ENCODE results near the gene RPS6KA5.
"Not testable (repeated sequence)": the region's sequence is repeated elsewhere in the genome, so short reads cannot be mapped to it uniquely, and the experiment has no call there.

Gene RPS6KA5

DNA sequence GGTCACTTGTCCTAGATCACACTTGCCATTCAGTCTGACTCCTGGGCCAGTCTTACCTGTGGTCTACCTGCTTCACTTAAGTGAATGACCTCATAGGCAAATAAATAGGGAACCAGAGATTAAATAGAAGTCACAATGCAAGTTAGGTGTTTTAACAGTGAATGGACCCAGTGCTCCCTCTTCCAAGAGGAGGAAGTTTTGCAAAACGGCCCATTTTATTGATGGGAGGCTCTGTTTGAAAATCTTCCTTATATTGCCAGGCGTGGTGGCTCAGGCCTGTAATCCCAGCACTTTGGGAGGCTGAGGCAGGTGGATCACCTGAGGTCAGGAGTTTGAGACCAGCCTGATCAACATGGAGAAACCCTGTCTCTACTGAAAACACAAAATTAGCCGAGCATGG, 79.8 kb downstream of the RPS6KA5 start:
- DNase-seq: not testable (repeated sequence)

DNA sequence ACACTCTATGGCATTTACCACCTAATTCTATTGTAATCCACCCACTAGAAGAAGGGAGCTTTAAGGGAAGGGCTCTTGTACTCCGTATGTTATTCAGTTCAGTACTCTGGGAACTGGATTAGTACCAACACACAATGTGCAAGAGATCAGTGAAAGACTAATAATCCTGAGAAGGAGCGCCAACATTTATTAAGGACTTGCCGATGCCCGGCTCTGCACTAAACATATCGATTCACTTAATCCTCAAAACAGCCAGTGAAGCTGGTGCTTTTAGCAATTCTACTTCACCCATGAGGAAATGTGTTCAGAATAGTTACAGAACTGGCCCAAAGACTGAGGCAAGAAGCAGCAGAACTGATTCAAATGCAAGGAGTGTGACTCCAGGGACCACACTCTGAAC, 80.9 kb downstream of the RPS6KA5 start:
- DNase-seq: no peak

DNA sequence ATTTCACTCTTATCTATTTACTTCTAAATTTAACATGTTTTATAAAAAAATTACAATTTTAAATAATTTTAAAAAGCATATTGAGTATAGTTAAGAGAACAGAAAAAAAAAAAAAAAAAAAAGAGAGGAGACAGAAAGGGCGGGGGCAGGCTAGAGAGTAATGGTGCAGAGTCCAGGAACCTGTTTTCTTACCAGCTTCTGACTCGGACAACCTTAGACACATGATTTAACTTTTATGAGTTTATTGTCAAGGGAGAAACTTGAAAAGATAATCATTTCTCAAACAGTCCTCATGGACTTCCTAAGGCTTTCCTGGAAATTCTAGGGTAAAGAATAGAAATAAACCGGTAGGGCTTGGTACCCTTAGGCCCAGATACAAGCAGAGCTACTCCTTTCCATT, 84.3 kb downstream of the RPS6KA5 start:
- DNase-seq: no peak

DNA sequence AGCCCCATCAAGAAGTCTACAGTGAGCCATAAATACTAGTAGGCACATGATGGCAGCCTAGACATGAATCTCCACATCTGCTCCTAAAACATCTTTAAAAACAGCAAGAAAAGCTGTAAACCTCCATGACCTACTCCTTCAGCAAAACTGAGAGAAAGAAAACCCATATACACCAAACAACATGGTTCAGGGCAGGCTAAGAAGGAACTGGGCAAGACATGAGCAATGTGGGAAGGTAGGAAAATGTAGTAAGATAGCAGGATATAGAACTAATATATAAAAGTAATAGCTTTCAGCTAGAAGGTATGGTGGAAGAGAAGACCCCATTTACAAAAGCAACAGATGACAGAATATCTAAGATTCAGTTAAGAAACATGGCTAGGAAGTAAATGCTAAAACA, 88.8 kb downstream of the RPS6KA5 start:
- no peak for DNase-seq

DNA sequence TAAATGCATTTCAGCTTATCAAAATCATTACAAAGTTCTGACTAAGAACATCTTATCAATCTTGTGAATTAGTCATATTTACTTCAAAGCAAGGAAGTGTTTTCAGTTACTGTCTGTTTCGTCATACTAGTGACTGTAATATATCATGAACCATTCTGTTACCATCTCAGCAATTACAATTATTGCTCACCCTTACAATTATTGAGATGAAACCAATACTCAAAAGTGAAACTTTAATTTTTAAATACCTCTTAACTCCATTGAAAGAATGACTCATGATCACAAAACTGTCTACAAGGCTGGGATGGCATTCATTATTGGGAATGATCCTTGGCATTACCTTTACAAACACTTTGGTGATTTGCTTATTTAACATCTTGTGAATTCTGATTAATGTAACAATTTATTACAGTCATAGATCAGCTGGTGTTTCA, 90.3 kb downstream of the RPS6KA5 start:
- no peak for DNase-seq

DNA sequence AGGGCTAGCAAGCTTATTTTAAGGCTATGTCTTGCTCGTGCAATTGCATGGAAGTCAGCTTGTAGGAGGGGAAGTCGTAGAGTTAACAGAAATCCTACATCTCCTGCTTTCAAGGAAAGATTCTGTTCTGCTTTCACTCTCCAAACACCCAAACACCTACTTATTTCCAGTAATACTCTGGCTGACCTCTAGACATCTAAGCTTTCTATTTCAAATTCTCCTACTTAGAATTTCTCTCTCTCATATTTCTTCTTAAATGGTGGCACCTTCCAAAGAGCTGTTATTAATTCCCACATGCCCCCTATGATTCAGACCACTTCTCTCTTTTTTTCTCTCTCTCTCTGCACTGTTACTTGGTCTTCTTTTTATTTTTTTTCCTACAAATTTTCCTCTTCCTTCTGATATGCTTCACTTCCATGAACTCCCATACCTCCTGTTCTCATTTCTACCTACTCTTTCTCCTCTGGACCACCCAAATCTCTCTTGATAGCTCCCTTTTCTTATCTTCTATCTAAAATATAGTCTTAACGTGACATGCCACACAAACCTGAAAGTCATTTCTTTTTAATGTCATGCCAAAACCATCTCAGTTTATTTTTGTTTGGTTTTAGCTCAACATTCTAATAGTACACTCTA, 90.8 kb downstream of the RPS6KA5 start:
- no peak for DNase-seq

DNA sequence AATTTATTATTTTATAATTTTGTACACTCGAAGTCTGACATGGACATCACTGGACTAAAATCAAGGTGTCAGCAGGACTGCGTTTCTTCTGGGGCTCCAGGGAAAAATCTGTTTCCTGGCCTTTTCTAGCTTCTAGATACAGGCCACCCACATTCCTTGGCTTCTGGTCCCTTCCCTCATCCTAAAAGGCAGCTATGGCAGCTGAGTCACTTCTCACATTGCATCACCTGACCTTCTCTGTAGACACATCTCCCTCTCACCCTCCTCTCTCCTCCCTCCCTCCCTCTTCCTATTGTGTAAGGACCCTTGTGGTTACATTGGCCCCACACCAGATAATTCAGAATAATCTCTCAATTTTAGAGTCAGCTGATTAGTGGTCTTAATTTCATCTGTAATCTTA, 92.4 kb downstream of the RPS6KA5 start:
- no peak for DNase-seq

DNA sequence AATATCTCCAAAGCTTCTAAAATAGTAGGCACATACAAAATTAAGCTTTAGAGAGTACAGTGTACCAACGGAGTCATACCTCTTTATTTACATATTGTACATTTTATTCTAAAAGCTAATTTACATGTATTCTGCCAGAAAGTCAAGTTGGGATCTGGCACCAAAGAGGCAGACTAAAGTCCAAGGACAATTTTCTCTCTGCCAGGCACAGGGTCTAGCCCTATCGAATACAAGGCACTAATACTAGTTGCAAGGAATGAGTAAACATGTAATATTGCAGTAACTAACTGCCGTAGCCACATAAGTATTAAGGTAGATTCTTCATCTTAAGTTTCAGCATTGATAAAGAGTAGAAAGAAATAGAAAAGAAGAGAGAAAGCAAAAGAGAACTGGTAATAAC, 93.9 kb downstream of the RPS6KA5 start:
- DNase-seq: no peak

DNA sequence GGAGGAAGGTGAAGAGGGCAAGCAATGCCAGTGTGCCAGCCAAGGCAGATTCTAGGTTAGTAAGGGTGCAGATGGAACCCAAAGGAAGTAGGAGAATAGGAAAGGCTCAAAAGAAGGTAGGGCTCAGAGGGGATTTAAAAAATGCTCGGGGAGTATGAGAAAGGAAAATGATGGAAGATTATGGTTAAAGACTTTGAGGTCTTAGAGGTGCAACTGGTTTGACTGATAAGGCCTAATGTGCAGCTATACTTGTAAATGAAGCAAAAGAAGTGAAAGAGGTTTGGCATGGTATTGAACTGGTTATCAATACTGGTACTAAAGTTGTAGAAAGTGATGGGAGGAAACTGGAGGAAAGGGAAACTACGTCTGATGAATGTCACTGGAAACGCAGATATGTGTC, 94.7 kb downstream of the RPS6KA5 start:
- DNase-seq: no peak

DNA sequence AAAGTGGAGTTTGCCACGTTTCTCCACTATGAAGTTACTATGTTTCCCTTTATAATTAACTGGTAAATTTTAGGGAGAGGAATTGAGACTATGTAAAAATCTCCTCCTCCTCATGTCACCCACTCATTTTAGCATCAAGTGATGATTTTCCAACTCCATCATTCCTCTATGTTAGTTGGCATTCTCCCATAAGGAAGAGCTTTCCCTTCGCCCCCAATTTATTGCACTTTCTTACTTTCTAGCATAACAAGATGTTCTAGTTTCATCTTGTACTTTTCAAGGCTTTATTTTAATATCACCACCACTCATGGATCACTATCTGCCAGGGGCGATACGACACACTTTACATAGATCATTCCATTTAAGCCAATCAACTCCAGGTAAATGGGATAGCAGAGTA, 97.1 kb downstream of the RPS6KA5 start:
- no peak for DNase-seq

DNA sequence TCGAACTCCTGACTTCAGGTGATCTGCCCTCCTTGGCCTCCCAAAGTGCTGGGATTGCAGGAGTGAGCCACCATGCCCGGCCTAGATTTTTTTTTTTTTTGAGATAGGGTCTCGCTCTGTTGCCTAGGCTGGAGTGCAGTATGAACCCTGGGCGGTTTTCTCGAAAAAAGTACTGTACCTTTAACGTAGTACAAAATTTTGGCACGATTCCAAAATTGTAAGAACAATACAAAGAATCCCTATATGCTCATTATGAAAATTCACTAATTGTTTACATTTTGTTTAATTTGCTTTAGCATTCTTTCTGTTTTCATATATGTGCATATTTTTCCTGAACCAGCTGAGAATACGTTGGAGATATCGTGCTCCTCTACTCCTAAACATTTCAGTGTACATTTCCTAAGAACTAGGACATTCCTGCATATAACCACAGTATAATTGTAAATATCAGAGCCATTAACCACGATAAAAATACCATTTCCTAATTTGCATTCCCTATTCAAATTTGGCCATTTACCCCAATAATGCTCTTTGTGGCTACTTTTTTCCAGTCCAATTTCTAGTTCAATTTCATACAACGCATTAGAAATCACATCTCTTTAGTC, 97.8 kb downstream of the RPS6KA5 start:
- DNase-seq: no peak

DNA sequence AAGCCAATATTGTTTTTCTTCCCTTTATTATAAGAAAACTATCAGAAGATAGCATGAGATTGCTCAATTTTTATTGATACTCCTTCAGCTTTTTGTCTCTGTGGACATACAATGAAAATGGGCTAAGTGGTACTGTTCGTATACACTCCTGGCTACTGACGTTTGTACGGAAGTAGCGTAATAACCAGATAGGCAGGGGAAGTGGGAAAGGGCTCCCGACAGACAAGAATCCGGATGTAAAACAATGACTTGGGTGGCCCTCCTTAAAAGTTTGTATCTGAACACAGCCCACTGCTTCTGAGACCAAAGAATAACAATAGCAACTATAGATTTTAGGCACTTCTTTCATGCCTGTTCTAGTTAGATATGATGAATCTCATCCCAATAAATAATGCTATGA, 99.6 kb downstream of the RPS6KA5 start:
- DNase-seq: no peak

DNA sequence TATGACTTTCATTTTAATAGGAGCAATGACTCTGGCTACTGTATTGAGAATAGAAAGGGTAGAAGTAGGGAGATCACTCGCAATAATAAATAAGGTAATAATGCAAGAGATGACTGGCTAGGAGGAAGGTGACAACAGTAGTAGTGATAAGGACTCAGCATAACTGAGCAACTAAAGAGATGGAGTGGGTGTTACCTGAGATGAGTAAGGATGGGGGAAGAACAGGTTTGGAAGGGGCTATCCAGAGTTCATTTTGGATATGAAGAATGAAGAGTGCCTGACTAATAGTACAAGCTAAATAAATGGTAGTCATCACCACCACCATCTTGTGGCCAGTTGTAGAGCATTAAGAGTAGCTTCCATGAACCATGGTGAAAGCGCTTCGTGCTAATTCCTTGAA, 101.1 kb downstream of the RPS6KA5 start:
- no peak for DNase-seq

DNA sequence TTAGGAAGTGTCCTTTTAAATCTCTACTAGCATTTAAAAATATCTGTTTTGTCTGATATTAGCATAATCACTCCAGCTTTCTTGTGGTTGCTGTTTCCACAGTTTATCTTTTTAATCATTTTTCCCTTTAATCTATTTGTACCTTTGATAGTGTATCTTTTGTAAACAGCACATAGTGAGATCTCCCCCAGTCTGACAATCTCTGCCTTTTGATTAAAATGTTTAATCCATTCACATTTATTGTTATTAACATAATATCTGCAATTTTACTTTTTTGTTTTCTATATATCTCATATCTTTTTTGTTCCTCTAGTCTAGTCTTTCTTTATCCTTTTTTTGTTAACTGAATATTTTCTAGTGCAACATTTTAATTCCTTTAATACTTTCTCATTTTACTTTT, 104.2 kb downstream of the RPS6KA5 start:
- no peak for DNase-seq

DNA sequence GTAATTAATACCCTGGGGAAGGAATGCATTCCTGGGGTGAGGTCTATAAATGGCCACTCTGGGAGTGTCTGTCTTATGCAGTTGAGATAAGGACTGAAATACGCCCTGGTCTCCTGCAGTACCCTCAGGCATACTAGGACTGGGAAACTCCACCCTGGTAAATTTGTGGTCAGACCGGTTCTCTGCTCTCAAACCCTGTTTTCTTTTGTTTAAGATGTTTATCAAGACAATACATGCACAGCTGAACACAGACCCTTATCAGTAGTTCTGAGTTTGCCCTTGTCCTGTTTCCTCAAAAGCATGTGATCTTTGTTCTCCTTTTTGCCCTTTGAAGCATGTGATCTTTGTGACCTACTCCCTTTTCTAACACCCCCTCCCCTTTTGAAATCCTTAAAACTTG, 106.8 kb downstream of the RPS6KA5 start:
- DNase-seq: not testable (repeated sequence)

DNA sequence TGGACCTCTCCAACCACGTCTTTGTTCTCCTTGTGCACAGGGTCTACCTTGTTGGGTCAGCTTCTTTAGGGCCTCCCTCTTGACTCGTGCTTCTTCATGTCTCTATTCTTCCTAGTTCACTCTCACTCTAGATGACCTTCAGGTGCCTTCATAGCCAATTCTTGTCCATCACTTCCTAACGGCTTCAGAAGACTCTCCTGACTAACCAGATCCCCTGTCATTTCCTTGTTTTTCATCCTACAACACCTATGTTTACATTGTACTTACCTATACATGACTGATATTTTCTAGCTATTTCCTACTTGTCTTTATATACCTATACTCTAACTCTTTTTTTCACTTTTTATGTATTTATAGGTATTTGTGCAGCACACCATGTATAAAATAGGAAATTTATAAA, 117.1 kb downstream of the RPS6KA5 start:
- DNase-seq: no peak

DNA sequence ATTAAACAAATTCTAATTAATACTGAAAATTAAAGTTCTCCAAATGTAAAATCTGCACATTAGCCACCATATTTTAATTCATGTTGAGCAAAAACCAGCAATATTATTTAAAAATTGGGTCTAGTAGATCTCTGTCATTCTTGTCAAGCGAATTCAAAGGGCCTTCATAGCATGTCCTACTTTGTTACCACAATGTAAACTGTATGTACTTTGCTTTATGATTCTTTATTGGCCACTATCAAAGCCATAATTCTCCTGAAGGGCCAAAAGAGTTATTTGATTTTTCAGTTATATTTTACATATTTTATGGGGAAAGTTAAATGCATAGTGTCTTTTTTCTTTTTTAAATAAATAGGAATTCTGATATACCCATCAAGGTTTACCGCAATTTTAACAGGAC, 117.9 kb downstream of the RPS6KA5 start:
- DNase-seq: no peak

DNA sequence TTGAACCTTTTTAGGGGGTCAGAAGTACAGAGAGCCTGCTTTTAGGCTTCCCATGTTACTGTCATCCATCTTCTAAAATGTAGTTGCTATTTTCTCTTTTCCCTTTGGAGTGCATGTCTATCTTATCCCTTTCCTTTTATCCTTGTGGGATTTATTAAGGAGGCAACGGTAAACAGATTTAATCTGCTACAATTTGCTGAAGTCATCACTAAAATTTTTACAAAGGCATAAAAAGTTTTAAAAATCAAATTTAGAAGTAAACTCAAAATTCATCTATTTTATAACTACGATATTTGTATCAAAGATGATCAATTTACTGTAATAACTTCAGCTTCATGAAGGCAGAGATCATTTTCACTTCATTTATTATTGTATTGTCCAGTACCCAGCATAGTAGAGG, 118.7 kb downstream of the RPS6KA5 start:
- DNase-seq: no peak

DNA sequence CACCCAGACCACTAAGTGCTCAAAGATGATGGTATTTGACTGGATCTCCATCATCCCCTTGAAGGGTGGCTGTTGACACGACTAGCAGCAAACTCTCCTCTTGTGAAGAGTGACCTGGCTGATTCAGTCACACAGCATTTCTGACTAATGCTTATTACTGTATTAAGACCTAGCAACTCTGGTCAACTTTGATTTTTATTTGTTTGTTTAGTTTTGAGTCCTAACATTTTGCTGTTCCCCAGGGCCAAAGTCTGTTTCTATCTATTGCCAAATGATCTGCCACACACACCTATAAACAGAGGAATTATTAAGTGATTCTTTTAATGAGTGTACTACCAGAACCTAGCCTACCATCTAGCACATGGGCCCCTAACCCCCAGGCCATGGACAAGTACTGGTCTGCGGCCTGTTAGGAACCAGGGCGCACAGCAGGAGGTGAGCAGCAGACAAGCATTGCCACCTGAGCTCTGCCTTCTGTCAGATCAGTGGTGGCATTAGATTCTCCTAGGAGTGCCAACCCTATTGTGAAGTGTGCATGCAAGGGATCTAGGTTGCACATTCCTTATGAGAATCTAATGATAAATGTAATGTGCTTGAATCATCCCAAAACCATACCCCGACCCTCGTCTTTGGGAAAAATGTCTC, 120.0 kb downstream of the RPS6KA5 start:
- no peak for DNase-seq

DNA sequence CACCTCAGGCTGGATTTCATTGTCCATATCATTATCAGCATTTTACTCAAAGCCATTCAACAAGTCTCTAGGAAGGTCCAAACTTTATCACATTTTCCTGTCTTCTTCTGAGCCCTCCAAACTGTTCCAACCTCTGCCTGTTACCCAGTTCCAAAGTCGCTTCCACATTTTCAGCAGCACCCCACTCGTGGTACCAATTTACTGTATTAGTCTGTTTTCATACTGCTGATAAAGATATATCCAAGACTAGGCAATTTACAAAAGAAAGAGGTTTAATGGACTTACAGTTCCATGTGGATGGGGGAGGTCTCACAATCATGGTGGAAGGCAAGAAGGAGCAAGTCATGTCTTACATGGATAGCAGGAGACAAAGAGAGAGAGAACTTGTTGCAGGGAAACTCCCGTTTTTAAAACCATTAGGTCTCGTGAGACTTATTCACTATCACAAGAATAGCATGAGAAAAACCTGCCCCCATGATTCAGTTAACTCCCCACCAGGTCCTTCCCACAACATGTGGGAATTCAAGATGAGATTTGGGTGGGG, 121.1 kb downstream of the RPS6KA5 start:
- not testable (repeated sequence) for DNase-seq

DNA sequence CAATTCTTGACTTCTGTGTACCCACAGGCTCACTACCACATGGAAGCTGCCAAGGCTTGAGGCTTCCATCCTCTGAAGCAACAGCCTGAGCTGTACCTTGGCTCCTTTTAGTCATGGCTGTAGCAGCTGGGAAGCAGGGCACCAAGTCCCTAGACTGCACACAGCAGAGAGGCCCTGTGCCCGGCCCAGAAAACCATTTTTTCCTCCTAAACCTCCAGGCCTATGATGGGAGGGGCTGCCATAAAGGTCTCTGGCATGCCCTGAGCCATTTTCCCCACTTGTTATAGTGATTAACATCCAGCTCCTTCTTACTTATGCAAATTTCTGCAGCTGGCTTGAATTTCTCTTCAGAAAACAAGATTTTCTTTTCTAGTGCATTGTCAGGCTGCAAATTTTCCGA, 121.8 kb downstream of the RPS6KA5 start:
- no peak for DNase-seq

DNA sequence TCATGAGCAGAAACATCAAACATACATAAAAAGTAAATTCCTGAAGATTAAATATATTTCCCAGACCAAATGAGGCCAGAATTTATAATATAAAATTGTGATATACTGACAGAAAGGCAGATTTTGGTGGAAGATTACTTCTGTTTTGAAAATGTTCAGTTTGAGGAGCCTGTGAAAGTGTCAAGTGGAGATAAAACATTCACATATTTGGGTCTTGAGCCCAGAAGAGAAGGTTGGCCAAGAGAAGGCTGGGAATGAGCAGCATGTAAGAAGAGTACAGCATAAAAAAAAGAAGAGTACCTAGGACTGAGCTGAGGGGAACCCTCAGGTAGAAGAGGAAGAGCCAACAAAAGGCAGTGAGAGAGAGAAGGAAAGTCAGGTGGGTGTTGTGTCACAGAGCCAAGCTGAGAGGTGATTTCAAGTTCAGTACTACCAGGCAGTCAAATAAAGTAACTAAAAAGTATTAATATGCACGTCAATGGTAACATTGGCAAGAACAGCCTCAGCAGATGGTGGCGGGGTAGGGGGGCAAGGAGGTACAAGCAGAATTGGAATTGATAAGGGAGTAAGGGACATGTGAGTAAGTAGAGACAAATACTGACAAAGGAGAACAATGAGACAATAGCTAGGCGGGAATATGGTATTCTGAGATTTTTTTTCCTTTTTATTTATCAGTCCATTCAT, 123.5 kb downstream of the RPS6KA5 start:
- no peak for DNase-seq

DNA sequence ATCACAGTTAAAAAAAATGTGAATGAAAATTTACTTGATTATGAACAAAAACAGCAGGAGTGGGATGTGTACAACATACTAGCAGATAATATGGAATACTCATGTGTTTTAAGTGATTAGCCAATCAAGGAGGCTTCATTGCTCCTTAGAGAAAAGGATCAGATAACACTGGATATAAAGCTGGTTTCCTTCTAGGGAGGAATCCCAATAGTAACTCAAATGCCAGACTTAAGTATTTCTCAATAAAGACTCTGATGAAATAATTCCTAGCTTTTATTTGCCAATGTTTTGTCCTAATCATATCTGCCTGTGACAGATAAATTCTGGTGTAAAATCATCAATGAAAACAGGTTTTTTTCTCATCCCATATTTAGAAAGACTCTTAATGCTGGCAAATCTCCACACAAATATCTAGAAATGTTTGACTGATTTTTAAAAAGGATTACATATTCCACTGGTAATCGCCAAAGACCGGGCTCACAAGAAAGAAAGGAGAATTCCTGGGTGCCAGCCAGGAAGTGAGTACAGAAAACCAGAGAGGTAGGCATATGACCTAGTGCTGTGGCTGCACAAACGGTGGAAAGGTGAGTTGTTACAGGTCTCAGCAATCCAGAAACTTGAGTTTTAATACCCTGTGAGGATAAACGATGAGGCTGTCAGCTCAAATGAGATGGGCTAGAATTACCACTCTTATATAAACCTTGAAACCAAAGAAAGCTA, 135.7 kb downstream of the RPS6KA5 start:
- DNase-seq: no peak

All from CD4-positive, alpha-beta T cell treated with Interferon gamma for 1 hour (primary cell).